ENCODE data around the gene RPS29. TPM values are rescaled to one million over a fixed set of nuclear protein-coding genes. Genes with fewer than 3 reads are reported as not detected.

RPS29 gene
- total and polyA plus RNA-seq, 12 donors: 922 to 6,627 (median 1,416) TPM

DNA sequence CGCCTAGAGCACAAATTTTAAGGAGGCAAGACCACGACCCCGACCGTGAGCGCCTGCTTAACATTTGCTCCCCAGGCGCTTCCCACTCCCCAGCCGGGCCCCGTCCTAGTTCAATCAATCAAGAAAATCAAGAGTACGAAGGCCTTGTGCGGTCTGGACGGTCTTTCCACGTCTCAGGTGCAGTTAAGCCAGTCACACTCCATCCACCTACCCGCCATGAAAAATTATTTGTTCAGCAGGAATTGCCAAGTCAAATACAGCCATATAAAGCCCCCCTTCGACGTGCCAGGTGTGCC is 12.0 kb upstream of the RPS29 start:
- WGBS, 4 donors: 0% methylated on average over 9 to 15 of the region's 15 CpGs
- Histone ChIP-seq H3K27me3 (no peaks in the 10 kb centered on the region), H3K4me3 (peak overlapping the region; percentile 64 to 93 (median 81)), H3K4me1 (replicated peaks in 1 of 2) (peaks cover 17 to 26% of the 10 kb centered on the region in 2 donors), H3K9me3 (replicated peaks in 1 of 3) (no peaks in the 10 kb centered on the region), H3K27ac (peak overlapping the region; percentile 92 to 98 (median 95)), H3K36me3 (replicated peaks in 1 of 2) (no peaks in the 10 kb centered on the region)
- DNase-seq: peak in 3 of 7 donors; percentile 29 to 36 (median 35)
- intact Hi-C loops (cut with DNase I): no loop called here
- TF ChIP-seq CTCF (IDR thresholded peaks at IDR 0.05) (no peak), POLR2A (IDR thresholded peaks at IDR 0.05) (no peak)

- no peak for TF ChIP-seq CTCF (IDR thresholded peaks at IDR 0.05)
- peak in 1 of 2 donors; percentile 44 for TF ChIP-seq POLR2A (IDR thresholded peaks at IDR 0.05)
Observed at GRCh38 chr14:49594347-49595091, 8.3 kb upstream of the RPS29 start.

DNA sequence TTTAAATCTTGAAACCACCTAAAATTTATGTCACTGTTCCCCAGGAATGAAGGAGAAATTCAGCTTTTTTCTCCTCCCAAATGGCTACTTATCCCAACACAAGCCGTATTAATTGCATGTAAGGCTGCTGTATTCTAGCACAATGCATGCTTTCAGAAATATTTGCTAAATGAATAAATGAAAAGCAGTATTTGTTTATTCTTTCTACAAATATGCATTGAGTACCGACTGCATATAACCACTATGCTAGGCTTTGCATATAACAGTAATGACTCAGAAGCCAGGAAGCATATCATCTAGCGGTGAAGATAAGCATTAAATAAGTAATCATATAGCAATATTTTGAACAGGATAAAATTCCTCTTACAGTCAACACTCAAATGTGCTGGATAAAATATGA is 6.8 kb upstream of the RPS29 start:
- H3K4me3 ChIP-seq: no peak overlapping the region
- intact Hi-C loops (cut with DNase I): no loop called here
- H3K9me3 ChIP-seq (replicated peaks in 1 of 3): no peaks in the 10 kb centered on the region
- peaks cover 17 to 26% of the 10 kb centered on the region in 2 donors for H3K4me1 ChIP-seq (replicated peaks in 1 of 2)
- no peak overlapping the region for H3K27ac ChIP-seq
- no peak for DNase-seq
- H3K36me3 ChIP-seq (replicated peaks in 1 of 2): no peaks in the 10 kb centered on the region
- no peak for TF ChIP-seq CTCF (IDR thresholded peaks at IDR 0.05)
- no peak for TF ChIP-seq POLR2A (IDR thresholded peaks at IDR 0.05)
- no peaks in the 10 kb centered on the region for H3K27me3 ChIP-seq
- 84 to 92% (median 88%) methylated on average over 3 of the region's 3 CpGs for WGBS, 4 donors

More at GRCh38 chr14:49594347-49595091, 8.3 kb upstream of the RPS29 start:
- no peak overlapping the region for H3K4me3 ChIP-seq
- no peaks in the 10 kb centered on the region for H3K36me3 ChIP-seq (replicated peaks in 1 of 2)
- DNase-seq: peak; percentile 29 to 85 (median 73)
- 12 to 15% (median 13%) methylated on average over 4 of the region's 4 CpGs for WGBS, 4 donors
- no peaks in the 10 kb centered on the region for H3K27me3 ChIP-seq
- peak overlapping the region in 4 of 5 donors; percentile 22 to 46 (median 42) for H3K27ac ChIP-seq
- no peaks in the 10 kb centered on the region for H3K9me3 ChIP-seq (replicated peaks in 1 of 3)
- H3K4me1 ChIP-seq (replicated peaks in 1 of 2): peaks cover 17 to 26% of the 10 kb centered on the region in 2 donors
- intact Hi-C loops (cut with DNase I): no loop called here

DNA sequence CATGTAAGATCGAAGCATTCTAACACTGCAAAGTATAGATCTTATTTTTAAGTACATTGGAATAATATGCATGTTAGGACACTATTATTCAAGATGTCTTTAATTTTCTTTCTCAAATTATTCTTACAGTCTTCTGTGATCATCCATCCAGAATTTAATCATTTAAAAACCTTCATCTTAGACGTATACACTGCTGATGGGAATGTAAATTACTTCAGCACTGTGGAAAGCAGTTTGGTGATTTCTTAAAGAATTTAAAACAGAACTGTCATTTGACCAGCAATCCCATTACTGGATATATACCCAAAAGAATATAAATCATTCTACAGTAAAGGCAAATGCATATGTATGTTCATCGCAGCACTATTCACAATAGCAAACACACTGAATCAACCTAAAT is 3.2 kb upstream of the RPS29 start:
- 87 to 93% (median 91%) methylated on average over 3 of the region's 3 CpGs for WGBS, 4 donors
- intact Hi-C loops (cut with DNase I): no loop called here

More for the DNA sequence above, 3.2 kb upstream of the RPS29 start:
- no peaks in the 10 kb centered on the region for H3K9me3 ChIP-seq (replicated peaks in 1 of 3)
- H3K27me3 ChIP-seq: no peaks in the 10 kb centered on the region
- H3K4me1 ChIP-seq (replicated peaks in 1 of 2): peaks cover 15 to 17% of the 10 kb centered on the region in 2 donors
- no peak overlapping the region for H3K4me3 ChIP-seq
- TF ChIP-seq POLR2A (IDR thresholded peaks at IDR 0.05) (no peak), CTCF (IDR thresholded peaks at IDR 0.05) (no peak)
- H3K27ac ChIP-seq: no peak overlapping the region
- peaks cover 0 to under 1% of the 10 kb centered on the region in 2 donors for H3K36me3 ChIP-seq (replicated peaks in 1 of 2)
- no peak for DNase-seq
